Gastrocnemius medialis (tissue), 4 donors: ENCODE results near the gene IFNA4. TPM values are rescaled to one million over a fixed set of nuclear protein-coding genes. Genes with fewer than 3 reads are reported as not detected.
"Not testable (repeated sequence)": the region's sequence is repeated elsewhere in the genome, so short reads cannot be mapped to it uniquely, and the experiment has no call there.

Source experiments
- ATAC-seq, 2 donors: fragments of 150-250 bp; one replicate each; pipeline ENCODE4 v1.9.1; 2016
- DNase-seq, 2 donors: peaks; one replicate each; pipeline ENCODE4 v3.0.0-alpha.2; 2019
- H3K27ac ChIP-seq, 4 donors: fragments of 200-600 bp; sonication (generic); 1 replicate in 1 of 4; 2 replicates in 3 of 4; pipeline ENCODE4 v1.5.1; 2016 to 2018; ENCODE audit warnings: mild to moderate bottlenecking in 2 of 4, moderate library complexity in 1 of 4
- H3K27me3 ChIP-seq, 3 donors: fragments of 200-600 bp; sonication (generic) in 2 of 3; 1 replicate in 1 of 3; 2 replicates in 2 of 3; pipeline versions ENCODE4 v1.5.1 to v1.6.0; 2016 to 2019; ENCODE audit warnings: mild to moderate bottlenecking in 1 of 3, moderate library complexity in 1 of 3
- H3K36me3 ChIP-seq, 2 donors: fragments of 200-600 bp; sonication (generic) in 1 of 2; one replicate each; pipeline ENCODE4 v1.5.1; 2017 to 2018
- H3K4me1 ChIP-seq, 2 donors: fragments of 200-600 bp; sonication (generic) in 1 of 2; one replicate each; pipeline ENCODE4 v1.5.1; 2016 to 2017; ENCODE audit warnings: mild to moderate bottlenecking in 2 of 2
- H3K4me3 ChIP-seq, 4 donors: fragments of 200-600 bp; sonication (generic) in 3 of 4; 1 replicate in 1 of 4; 2 replicates in 3 of 4; pipeline ENCODE4 v1.5.1; 2016 to 2019; ENCODE audit warnings: mild to moderate bottlenecking in 2 of 4
- H3K9me3 ChIP-seq, 3 donors: fragments of 200-600 bp; sonication (generic) in 2 of 3; 1 replicate in 1 of 3; 2 replicates in 2 of 3; pipeline ENCODE4 v1.5.1; 2016 to 2019
- POLR2A ChIP-seq, 2 donors: fragments of 450-650 bp; IDR thresholded peaks; one replicate each; pipeline ENCODE4 v1.6.1; 2017; ENCODE audit warnings: antibody characterized with exemption in 2 of 2, mild to moderate bottlenecking in 2 of 2, moderate library complexity in 2 of 2
- in situ Hi-C, 4 donors: fragments of 200-750 bp; cut with MboI; loops; one replicate each; pipeline versions ENCODE4 v1.15.0 to v1.8.0; 2017; ENCODE audit warnings: low sequenced_read_pairs in 4 of 4
- intact Hi-C: fragments of 100-400 bp; cut with DNase I; formaldehyde crosslinking; loops from one replicate; pipeline ENCODE4 v1.15.1; 2023; ENCODE audit warnings: low total_unique reads
- total RNA-seq, 4 donors: library from RNA; depleted of rRNA; stranded (reverse); fragments of >200 nt; gene quantifications; one replicate each; pipeline versions ENCODE4 v1.1.0 to v1.2.3, GENCODE V29; 2016
- TF ChIP-seq, protein P1 (sequence below), 5 experiments: fragments of 450-650 bp in 3 of 5; fragments of 200-600 bp in 2 of 5; sonication (generic) in 2 of 5; IDR thresholded peaks in 4 of 5; conservative IDR thresholded peaks in 1 of 5; 1 replicate in 4 of 5; 2 replicates in 1 of 5; pipeline ENCODE4 v1.5.1; 2016 to 2019; ENCODE audit warnings: antibody characterized with exemption in 5 of 5, mild to moderate bottlenecking in 3 of 5, moderate library complexity in 3 of 5

Gene IFNA4
- total RNA-seq = not detected

DNA sequence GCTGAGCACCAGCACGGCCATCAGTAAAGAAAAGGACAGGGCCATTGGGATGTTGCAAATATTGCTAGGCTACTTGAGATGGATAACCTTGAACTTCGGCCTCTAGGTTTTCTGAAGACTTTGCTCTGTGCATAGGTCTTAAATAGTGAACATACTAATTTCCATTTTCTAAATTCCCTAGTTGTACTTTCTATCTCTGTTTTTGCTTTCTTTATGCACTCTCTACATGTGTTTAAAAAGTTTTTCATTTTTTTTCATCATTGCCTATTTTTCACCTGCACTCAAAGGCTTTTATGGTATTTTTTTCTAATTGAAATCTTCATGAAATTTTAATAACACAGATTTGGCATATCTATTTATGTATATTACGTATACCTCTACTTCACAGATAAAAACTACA, at the start of gene IFNA4:
Gene IFNA4, minus strand, starts transcription at position 101 of the 400 bp plus-strand sequence. Its CDS starts 56 bp downstream, at position 45.
- in situ Hi-C loops, H3K36me3 ChIP-seq, H3K27me3 ChIP-seq, ATAC-seq, DNase-seq, H3K4me3 ChIP-seq, intact Hi-C loops, H3K4me1 ChIP-seq, H3K9me3 ChIP-seq, H3K27ac ChIP-seq: not testable (repeated sequence)

DNA sequence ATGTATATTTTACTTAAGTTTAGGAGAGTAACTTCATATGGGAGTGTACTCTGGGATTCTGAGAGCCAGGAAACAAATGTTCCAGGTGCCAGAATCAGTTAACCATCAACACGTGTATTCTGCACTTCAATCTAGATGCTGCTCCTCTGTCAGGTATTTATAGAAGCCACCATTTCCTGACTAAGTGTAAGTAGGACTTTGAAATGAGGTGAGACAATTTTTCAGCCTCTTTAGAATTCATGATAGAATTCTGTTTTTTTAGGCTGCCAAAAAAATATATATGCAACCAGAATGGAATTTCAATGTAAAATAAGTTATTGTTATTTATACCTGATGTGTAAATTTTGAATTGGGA, 49.0 kb upstream of the IFNA4 start:
- H3K27me3 ChIP-seq, ATAC-seq, intact Hi-C loops: not testable (repeated sequence)

DNA sequence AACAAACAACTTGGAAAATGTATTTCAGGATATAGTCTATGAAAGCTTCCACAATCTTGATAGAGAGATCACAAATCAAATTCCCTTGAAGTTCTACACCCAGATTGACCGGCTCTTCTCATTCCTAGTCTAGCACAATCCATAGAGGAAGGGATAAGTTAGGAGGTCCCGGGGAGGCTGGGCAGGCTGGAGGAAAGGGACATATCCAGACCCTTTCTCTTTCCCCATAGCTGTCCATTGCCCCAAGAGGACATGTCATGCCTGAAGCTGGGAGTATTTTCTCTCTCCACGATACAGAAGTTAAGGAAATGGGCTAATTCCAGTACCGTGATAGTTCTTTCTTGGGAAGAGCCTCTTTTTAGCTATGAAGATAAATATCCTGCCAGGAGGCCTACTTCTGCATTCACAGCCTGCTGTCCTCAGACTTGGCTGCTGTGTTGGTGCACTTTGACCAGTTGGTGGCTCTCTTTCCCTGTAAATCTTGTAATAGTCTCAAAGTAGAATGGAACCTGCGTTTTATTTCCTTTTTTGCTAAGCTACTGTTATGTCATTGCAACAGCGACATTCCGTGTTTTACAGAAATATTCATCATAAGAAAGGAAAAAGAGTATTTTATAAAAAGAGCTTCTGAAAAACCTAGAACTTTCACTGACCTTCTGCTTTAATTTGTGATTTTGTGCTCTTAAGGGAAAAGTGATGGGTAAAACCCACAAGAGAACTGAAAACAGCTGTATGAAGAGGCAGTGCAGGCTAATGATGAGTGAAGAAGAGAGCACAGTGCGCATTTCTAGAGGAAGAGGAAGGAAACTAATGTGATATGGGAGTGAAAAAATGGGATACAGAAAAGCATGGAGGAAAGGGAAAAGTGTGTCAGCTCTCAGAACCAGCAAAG, 48.3 kb upstream of the IFNA4 start:
- H3K36me3 ChIP-seq, in situ Hi-C loops, DNase-seq, H3K4me3 ChIP-seq, H3K27me3 ChIP-seq, H3K27ac ChIP-seq, intact Hi-C loops, H3K9me3 ChIP-seq, ATAC-seq, H3K4me1 ChIP-seq: not testable (repeated sequence)

More for the DNA sequence above, 49.0 kb upstream of the IFNA4 start:
- H3K4me1 ChIP-seq, in situ Hi-C loops, H3K27ac ChIP-seq, H3K4me3 ChIP-seq, DNase-seq, H3K36me3 ChIP-seq, H3K9me3 ChIP-seq: not testable (repeated sequence)

DNA sequence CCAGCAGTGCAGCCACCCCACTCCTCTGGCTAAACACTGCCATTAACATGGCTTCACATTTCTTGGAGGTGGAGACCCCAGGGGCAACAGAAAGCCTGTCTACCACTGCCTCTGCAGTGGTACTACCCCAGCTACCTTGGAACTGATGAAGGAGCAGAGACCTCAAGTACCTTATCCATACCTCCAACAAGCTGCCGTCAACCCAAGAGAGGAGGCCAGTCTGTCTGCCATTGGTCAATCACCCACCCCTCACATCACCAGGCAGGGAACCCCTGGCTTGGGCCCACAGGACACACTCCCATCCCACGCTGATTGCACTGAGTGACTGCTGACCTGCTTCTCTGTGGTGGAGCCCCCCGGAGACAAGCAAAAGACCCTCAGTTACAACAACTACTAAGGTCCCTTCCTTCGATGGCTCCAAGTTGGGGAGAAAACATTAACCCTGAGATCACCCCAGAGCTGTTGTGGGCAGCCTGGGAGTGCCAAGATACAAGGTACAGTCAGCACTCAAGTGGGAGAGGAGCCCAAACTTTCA, 46.8 kb upstream of the IFNA4 start:
- no peak overlapping the region for H3K27ac ChIP-seq
- intact Hi-C loops = no loop called here
- ATAC-seq (no peak), DNase-seq (no peak)
- no peaks in the 10 kb centered on the region for H3K36me3 ChIP-seq
- no peaks in the 10 kb centered on the region for H3K9me3 ChIP-seq
- no peaks in the 10 kb centered on the region for H3K4me1 ChIP-seq
- no peaks in the 10 kb centered on the region for H3K27me3 ChIP-seq
- in situ Hi-C loops = no loop called here
- no peak for TF ChIP-seq POLR2A (IDR thresholded peaks at IDR 0.05)
- TF ChIP-seq, protein P1, sequence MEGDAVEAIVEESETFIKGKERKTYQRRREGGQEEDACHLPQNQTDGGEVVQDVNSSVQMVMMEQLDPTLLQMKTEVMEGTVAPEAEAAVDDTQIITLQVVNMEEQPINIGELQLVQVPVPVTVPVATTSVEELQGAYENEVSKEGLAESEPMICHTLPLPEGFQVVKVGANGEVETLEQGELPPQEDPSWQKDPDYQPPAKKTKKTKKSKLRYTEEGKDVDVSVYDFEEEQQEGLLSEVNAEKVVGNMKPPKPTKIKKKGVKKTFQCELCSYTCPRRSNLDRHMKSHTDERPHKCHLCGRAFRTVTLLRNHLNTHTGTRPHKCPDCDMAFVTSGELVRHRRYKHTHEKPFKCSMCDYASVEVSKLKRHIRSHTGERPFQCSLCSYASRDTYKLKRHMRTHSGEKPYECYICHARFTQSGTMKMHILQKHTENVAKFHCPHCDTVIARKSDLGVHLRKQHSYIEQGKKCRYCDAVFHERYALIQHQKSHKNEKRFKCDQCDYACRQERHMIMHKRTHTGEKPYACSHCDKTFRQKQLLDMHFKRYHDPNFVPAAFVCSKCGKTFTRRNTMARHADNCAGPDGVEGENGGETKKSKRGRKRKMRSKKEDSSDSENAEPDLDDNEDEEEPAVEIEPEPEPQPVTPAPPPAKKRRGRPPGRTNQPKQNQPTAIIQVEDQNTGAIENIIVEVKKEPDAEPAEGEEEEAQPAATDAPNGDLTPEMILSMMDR (IDR thresholded peaks at IDR 0.05 in 4 of 5, conservative IDR thresholded peaks at IDR 0.05 in 1 of 5) = no peak
- H3K4me3 ChIP-seq = no peak overlapping the region

DNA sequence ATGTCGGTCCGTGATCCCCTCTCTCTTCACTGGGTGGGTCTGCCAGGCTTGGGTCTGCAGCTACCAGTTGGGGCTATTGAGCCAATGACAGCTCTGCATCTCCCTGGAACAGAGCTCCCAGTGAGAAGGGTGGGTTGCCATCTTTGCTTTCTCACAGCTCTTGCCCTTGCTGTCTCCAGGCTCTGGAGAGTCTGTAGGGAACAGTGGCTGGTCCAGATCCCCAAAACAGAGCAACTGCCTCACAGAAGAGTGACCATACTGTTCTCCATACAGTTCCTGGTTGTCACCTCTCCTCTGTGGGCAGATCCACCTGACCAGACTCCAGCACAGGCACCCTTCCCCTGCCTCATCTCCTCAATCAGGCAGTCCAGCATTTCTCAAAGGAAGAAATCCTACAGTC, 45.9 kb upstream of the IFNA4 start:
- ATAC-seq (no peak), DNase-seq (no peak)
- no peak overlapping the region for H3K27ac ChIP-seq
- intact Hi-C loops (no loop called here), in situ Hi-C loops (no loop called here)
- no peak overlapping the region for H3K4me3 ChIP-seq
- no peaks in the 10 kb centered on the region for H3K9me3 ChIP-seq
- TF ChIP-seq, protein P1 (IDR thresholded peaks at IDR 0.05 in 4 of 5, conservative IDR thresholded peaks at IDR 0.05 in 1 of 5) = no peak
- no peaks in the 10 kb centered on the region for H3K36me3 ChIP-seq
- no peaks in the 10 kb centered on the region for H3K27me3 ChIP-seq
- no peaks in the 10 kb centered on the region for H3K4me1 ChIP-seq

DNA sequence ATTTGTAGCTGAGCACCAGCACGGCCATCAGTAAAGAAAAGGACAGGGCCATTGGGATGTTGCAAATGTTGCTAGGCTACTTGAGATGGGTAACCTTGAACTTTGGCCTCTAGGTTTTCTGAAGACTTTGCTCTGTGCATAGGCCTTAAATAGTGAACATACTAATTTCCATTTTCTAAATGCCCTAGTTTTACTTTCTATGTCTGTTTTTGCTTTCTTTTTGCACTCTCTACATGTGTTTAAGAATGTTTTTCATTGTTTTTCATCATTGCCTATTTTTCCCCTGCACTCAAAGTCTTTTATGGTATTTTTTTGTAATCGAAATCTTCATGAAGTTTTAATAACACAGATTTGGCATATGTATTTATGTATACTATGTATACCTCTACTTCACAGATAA, 40.7 kb upstream of the IFNA4 start, which contains the start of gene IFNA17:
Gene IFNA17, minus strand, starts transcription at position 101 of the 400 bp plus-strand sequence. Its CDS starts 49 bp downstream, at position 52.
- DNase-seq = no peak
- H3K9me3 ChIP-seq = no peaks in the 10 kb centered on the region
- in situ Hi-C loops (no loop called here), intact Hi-C loops (no loop called here)
- TF ChIP-seq POLR2A (IDR thresholded peaks at IDR 0.05) = no peak
- TF ChIP-seq, protein P1 (IDR thresholded peaks at IDR 0.05 in 4 of 5, conservative IDR thresholded peaks at IDR 0.05 in 1 of 5) = no peak
- H3K27me3 ChIP-seq = no peaks in the 10 kb centered on the region
- H3K4me3 ChIP-seq = no peak within 1 kb of the TSS
- no peaks in the 10 kb centered on the region for H3K36me3 ChIP-seq
- no peaks in the 10 kb centered on the region for H3K4me1 ChIP-seq
- no peak for ATAC-seq
- no peak within 1 kb of the TSS for H3K27ac ChIP-seq

DNA sequence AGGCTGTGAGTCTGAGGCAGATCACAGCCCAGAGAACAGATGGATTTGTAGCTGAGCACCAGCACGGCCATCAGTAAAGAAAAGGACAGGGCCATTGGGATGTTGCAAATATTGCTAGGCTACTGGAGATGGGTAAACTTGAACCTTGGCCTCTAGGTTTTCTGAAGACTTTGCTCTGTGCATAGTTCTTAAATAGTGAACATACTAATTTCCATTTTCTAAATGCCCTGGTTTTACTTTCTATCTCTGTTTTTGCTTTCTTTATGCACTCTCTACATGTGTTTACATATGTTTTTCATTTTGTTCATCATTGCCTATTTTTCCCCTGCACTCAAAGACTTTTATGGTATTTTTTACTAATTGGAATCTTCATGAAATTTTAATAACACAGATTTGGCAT, 29.8 kb upstream of the IFNA4 start, which contains the start of gene IFNA16:
Gene IFNA16, minus strand, starts transcription at position 101 of the 400 bp plus-strand sequence. Its CDS starts 6 bp downstream, at position 95.
- H3K4me3 ChIP-seq, DNase-seq, H3K9me3 ChIP-seq, H3K27ac ChIP-seq, H3K27me3 ChIP-seq, H3K36me3 ChIP-seq, in situ Hi-C loops, intact Hi-C loops, H3K4me1 ChIP-seq, ATAC-seq: not testable (repeated sequence)

DNA sequence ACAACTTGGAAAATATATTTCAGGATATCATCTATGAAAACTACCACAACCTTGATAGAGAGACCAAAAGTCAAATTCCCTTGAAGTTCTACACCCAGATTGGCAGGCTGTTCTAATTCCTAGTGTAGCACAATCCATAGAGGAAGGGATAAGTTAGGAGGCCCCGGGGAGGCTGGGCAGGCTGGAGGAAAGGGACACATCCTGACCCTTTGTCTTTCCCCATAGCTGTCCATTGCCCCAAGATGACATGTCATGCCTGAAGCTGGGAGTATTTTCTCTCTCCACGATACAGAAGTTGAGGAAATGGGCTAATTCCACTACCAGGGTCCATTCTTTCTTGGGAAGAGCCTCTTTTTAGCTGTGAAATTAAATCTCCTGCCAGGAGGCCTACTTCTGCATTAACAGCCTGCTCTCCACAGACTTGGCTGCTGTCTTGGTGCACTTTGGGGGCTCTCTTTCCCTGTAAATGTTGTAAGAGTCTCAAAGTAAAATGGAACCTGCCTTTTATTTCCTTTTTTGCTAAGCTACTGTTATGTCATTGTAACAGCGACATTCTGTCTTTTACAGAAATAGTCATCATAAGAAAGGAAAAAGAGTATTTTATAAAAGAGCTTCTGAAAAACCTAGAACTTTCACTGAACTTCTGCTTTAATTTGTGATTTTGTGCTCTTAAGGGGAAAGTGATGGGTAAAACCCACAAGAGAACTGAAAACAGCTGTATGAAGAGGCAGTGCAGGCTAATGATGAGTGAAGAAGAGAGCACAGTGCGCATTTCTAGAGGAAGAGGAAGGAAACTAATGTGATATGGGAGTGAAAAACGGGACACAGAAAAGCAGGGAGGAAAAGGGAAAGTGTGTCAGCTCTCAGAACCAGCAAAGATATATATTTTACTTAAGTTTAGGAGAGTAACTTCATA, 26.3 kb upstream of the IFNA4 start:
- intact Hi-C loops, H3K27me3 ChIP-seq, H3K4me1 ChIP-seq, H3K4me3 ChIP-seq, DNase-seq, ATAC-seq, H3K36me3 ChIP-seq, H3K27ac ChIP-seq, H3K9me3 ChIP-seq, in situ Hi-C loops: not testable (repeated sequence)
